Stimulated activated CD4-positive, alpha-beta T cell treated with anti-CD3 and anti-CD28 coated beads, Interleukin-4, amount 100 ng/mL, for 1 hour (primary cell): ENCODE data around the gene LRFN2.

Experiments used
- DNase-seq: peaks from one replicate; pipeline ENCODE4 v3.0.0-alpha.2; 2020

LRFN2 gene

GRCh38 chr6:40394381-40394780, 192.8 kb downstream of the LRFN2 start:
- DNase-seq = no peak

GRCh38 chr6:40393641-40394040, 193.5 kb downstream of the LRFN2 start:
- DNase-seq = no peak

- DNase-seq = no peak
Observed at GRCh38 chr6:40392589-40392988, 194.6 kb downstream of the LRFN2 start.

GRCh38 chr6:40391851-40392517, 195.2 kb downstream of the LRFN2 start:
- DNase-seq = no peak

- DNase-seq = no peak
Observed at GRCh38 chr6:40391086-40391485, 196.1 kb downstream of the LRFN2 start.

- no peak for DNase-seq
Observed at GRCh38 chr6:40390144-40390800, 196.9 kb downstream of the LRFN2 start.

GRCh38 chr6:40389254-40389653, 197.9 kb downstream of the LRFN2 start:
- DNase-seq = no peak

- DNase-seq = no peak
Observed at GRCh38 chr6:40387871-40388264, 199.3 kb downstream of the LRFN2 start.

- DNase-seq = no peak
Observed at GRCh38 chr6:40387127-40387870, 199.9 kb downstream of the LRFN2 start.

GRCh38 chr6:40386200-40386599, 201.0 kb downstream of the LRFN2 start:
- no peak for DNase-seq

- DNase-seq = no peak
Observed at GRCh38 chr6:40383348-40384115, 203.6 kb downstream of the LRFN2 start.

GRCh38 chr6:40380271-40380670, 206.9 kb downstream of the LRFN2 start:
- DNase-seq = no peak

GRCh38 chr6:40379811-40380210, 207.4 kb downstream of the LRFN2 start:
- DNase-seq = no peak

GRCh38 chr6:40378725-40379074, 208.5 kb downstream of the LRFN2 start:
- DNase-seq = no peak

GRCh38 chr6:40378071-40378724, 209.0 kb downstream of the LRFN2 start:
- no peak for DNase-seq

- DNase-seq = no peak
Observed at GRCh38 chr6:40377173-40377806, 209.9 kb downstream of the LRFN2 start.

- no peak for DNase-seq
Observed at GRCh38 chr6:40376113-40376650, 211.0 kb downstream of the LRFN2 start.

GRCh38 chr6:40373267-40373666, 213.9 kb downstream of the LRFN2 start:
- DNase-seq = no peak

GRCh38 chr6:40371621-40372020, 215.5 kb downstream of the LRFN2 start:
- DNase-seq = no peak

- DNase-seq = no peak
Observed at GRCh38 chr6:40371095-40371494, 216.1 kb downstream of the LRFN2 start.

GRCh38 chr6:40369891-40370290, 217.3 kb downstream of the LRFN2 start:
- no peak for DNase-seq

GRCh38 chr6:40369042-40369441, 218.1 kb downstream of the LRFN2 start:
- no peak for DNase-seq
